HG03575 (cell line): ENCODE measurements around the gene PRCP.

Source experiments
- ATAC-seq: cut with Tn5 transposase; IDR thresholded peaks from one replicate; pipeline ENCODE4 v1.9.1; 2021; ENCODE audit not compliant: unreplicated experiment, insufficient number of reproducible peaks, low FRiP score; ENCODE audit errors: extremely low read depth

Gene PRCP

DNA sequence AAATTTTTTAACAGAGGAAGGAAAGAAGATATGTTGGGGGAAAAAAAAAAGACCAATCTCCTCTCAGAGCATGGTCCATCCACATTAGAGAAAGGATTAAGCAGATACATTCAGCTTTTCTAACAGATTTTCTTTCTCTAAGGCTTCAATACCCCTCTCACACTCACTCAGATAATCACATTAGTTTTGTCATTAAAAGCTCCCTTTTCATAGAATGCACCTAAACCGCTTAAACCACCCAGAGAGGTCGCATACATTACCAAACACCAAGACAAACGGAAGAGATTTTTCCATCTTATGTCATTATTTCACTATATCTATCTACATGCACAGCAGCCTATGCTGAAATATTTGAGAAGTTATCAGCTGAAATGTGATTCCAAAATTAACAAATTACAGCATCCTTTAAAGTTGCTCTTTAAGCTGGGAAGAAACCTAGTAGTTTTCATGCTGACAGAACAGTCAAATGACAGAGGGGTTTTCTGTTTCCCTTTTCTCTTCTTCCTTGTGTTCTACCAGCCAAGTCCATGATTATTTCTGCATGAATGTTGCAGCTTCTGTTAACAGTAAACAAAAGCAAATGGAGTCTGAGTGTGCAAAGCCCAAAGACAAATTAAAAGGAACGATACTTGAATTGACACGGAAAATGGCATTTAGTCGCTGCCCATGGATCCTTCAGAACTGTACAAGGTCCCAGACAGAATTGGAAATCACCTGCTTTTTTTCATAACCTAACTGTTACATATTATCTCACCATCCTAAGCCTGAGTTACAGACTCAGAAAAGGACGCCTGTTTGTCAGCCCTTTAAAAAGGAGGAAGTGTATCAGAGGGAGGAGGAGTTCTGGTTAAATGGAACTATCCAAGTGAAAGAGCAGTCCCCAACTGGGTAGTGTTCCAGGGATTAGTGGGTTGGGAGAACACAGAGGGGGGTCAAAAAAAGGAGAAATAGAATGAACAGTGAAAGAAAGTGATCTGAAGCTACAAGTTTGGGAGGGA, 54.6 kb downstream of the PRCP start:
- ATAC-seq = no peak

DNA sequence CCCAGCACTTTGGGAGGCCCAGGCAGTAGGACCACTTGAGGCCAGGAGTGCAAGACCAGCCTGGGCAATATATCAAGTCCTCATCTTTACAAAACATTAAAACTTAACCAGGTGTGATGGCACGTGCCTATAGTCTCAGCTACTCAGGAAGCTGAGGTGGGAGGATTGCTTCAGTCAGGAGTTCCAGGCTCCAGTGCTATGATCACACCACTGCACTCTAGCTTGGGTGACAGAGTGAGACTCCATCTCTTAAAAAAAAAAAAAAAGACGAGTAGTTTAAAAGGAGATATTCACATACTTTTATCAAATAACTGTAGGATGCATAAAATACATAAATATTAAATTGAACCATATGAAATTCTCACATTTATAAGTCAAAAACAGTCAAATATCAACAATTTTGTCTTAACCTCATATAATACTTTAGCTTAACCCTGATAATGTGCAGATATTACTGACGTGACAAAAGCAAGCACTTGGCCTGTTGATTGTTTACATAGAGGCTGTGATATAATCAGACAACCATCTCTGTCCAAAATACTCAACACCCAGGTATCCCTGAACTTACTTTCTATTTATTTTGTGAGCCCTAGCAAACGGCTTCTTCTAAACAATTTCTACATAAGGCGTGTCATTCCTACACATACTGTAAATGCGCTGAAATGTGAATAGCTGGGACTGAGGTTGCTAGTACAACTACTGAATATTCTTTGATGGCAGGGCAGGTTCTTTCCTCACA, 57.0 kb downstream of the PRCP start:
- ATAC-seq = no peak

DNA sequence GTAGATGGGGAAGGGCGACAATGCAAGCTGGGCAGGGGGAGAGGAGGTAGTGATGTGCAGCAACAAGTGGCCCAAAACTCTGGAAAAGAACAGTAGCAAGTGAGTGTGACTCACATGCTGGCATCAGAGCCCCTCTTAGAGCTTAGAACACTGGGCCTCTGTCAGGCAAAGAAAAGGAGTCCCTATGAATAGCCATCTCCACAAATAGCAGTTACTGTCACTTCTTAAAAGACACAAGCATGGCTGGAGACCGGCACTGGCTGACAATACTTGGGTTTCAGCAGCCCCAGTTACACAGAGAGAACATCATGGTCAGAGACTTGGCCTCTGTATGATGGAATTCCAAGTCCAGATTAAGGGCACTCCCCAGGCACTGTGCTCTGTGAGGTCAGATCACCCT, 58.2 kb downstream of the PRCP start:
- no peak for ATAC-seq

DNA sequence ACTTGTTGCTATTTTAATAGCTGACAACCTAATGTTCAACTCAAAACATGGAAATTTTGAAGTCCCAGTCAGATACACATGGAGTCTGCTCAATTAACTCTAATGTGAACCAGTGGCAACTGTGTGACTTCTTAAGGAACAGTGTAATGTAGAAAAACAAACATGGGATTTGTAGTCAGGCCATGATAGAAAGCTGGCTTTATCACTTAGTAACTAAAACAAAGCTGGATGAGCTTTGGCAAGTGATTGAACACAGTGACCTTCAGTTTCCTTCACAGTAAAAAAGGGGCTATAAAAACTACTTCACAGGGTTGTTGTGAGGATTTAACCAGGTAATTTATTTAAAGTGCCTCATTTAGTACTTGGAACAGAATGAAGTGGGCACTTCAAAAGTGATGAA, 62.6 kb downstream of the PRCP start:
- ATAC-seq = no peak

DNA sequence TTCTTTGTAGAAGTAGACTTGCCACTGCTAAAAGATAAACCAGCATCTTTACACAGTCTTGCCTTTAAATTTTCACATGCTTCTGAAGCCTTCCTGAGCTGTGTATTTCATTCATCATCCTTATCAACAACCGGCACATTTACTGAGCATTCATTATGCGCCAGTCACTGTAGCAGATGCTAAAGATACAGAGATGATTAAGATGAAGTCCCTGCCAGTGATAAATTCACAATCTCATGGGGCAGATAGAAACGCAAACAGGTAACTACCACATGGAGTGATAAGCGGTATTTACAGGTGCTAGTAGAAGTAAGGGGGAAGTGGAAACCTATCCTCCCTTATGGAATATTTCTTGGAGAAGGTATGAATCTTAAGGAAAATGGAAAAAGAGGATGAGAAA, 67.2 kb downstream of the PRCP start:
- ATAC-seq = no peak

DNA sequence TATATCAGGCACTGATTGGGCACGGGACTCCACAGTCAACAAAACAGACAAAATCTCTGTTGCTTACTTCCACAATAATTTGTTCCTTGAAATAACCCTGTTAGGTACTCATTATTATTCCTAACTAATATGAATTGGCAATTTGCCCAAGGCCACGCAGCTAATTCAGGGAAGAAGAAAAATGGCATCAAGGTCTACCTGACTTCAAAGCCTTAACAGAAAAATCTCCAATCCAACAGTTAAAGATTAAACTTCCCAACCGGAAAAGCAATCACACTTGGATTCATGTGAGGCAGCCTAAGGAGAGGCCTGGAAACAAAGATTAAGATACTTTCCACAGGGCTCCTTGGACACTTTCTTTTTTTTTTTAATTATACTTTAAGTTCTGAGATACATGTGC, 68.9 kb downstream of the PRCP start:
- ATAC-seq = no peak

DNA sequence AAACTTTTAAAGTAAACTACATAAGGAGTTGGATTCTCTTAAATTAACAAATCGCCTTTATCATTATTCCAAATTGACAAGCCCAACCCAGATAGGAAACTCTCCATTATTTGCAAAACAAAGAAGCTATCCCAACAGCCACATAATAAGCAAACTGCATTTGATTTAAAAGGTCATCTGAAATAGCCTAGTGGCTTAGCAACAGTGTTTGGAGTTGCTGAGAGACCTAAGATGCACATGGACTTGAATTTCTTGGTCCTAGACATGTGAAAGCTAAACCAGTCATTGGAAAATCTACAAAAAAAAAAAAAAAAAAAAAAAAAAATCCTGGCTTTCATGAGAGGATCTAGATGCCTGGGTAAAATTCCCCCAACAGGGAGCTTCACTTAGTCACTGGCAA, 69.5 kb downstream of the PRCP start:
- ATAC-seq = no peak

DNA sequence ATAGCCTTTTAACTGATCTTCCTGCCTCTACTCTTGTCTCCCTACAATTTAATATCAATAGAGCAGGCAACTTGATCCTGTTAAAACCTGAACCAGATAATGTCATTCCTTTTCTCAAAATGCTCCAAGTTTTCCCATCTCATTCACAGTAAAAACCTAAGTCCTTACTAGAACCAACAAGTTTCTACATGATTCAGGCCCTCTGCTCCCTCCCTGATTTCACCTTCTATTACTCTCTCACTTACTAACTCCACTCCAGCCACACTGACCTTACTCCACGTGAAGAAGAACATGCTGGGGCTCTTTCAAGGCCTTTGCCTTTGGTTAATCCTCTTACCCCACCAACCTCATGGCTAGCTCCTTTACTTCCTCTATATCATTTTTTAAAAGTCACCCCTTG, 71.1 kb downstream of the PRCP start:
- no peak for ATAC-seq

DNA sequence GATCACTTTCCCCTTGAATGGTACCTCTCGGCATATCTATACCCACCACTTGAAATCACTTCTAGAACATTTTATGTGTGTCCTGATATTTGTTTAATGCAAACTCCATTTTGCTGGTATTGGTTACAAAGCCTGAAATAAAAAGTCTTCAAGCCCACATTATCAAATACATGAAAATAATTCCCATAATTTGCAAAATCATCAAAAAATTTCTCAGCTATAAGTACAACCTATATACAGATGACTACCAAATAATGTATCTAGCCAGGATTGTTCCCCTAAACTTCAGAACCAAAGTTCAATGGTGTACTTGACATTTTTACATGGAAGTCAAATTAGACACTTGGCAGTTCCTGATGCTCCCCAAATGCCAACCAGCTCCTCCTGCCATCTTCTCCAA, 71.8 kb downstream of the PRCP start:
- no peak for ATAC-seq

DNA sequence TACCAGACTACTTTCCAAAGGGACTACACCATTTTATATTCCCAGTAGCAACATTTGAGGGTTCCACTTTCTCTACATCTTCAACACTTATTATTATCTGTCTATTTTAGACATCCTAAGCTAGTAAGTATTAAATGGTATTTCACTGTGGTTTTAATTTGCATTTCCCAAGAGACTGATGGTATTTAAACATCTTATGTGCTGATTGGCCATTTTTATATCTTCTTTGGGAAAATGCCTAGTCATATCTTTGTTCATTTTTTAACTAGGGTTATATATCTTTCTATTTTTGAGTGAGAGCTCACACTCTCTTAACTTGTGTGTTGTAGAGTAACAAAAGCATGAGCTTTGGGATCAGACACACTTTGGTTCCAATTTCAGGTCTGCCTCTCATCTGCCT, 73.7 kb downstream of the PRCP start:
- ATAC-seq = no peak

DNA sequence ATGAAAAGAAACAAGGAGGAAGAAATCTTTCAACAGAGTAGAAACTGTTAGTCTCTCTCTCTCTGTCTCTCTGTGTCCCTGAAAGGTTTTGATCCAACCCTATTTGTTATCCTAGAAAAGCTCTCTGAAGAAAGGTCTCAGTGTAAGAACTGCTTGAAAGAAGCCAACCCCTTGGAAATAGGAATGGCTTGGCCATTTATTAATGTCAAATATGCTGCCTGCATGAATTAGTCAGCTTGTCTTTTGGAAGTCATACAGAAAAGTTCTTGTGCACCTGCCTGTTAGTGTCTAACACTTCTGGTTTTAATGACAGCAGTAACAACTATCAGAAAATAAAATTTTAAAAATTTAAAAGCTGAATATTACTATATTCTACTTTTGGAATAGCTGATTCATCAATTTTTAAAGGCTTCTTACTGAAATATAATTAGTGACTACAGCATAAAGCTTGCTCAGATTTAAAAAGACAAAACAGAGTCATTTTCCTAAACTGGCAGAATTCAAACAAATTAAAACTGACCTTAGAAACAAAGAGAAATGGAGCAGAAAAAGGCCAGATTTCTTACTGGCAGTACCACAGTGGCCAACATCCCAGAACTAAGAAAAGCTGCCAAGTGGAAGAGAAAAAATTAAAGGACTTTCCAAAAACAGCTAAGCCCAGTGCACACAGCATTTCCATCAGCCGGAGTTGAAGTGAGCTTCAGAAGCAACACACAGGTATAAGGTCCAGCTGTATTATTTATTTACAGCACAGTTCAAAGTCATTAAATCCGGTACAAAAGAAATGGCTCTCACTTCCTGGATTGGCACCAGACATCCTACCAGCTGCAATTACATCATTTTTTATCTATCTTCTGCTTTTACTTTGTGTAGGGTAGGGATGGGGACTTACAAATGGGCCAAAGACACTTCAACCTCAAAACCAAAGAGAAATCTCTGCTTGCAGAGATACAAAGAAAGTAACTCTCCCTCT, 76.3 kb downstream of the PRCP start:
- no peak for ATAC-seq

DNA sequence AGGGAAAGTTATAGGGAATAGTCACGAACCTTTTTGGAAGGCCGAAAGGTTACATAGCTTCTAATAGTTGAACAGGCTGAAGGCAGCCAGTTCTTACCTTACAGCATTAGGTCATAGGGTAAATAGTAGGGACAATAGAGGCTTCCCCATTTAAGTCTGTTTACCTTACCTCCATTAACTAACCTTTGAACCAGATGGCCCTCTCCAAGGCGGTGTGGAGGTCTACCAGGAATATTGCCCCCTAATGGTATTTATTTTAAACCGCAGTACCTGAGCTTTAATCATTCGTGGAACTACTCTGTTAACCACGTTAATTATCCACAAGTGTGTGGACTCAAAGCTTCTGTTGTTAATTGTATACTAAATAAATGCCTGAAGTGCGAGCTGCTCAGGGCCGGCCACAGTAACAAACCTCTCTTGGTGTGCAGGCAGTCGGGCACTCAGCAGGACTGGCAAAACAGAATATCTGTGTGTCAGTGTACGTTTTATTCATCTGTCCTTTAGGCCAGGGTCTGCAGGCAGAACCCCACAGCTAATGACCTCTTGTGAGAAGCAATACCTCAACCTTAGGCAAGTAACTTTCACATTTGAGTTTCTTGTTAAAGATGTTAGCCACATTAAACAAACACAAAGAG, 81.7 kb downstream of the PRCP start:
- ATAC-seq = no peak

DNA sequence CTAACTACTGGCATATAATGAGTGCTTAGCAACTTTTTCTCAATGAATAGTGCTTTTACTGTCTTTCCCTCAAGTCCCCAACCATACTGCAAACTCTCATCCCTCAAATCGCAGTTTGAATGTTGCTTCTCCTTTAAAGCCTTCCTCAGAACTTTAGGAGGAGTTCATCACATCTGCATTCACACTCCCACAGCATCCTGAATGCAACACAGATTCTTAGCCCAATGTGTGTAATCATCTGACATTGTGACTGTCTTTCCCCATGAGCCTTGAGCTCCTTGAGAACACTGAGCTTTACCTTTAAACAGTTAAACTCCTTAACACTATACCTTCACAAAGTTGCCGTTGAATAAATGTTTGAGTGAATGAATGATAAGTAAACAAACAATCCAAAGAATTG, 84.8 kb downstream of the PRCP start:
- no peak for ATAC-seq

DNA sequence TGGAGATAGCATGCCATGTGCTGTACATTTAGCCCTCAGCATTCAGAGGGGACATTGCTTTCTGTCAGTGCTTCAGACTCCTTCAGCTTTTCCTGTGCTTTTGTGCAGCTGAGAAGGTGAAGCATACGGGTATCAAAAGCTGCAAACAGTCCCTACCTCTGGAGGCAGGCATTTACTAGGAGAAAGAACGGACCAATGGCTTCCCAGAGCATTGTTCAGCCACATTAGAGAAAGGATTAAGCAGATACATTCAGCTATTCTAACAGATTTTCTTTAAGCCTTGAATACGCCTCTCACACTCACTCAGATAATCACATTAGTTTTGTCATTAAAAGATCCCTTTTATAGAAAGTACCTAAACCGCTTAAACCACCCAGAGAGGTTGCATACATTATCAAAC, 85.9 kb downstream of the PRCP start:
- ATAC-seq = no peak

DNA sequence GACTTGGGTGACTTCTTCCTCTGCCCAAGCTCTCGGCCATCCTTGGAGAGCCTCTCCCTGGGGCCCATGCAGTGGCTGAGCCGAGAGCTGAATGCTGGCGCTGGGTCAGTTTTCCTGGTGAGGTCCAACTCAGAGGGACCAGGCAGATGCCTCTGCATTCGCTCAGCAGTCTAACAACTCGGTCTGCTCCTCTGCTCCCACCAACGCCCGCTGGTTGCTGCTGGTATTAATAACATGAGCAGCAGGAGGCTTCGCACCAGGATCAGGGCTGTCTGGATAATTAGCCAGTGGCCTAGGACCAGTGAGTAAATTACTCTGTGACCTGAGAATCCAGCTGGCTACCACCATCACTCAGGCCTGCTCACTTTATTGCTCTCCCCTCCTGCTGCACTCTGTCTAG, 88.9 kb downstream of the PRCP start:
- ATAC-seq = no peak

DNA sequence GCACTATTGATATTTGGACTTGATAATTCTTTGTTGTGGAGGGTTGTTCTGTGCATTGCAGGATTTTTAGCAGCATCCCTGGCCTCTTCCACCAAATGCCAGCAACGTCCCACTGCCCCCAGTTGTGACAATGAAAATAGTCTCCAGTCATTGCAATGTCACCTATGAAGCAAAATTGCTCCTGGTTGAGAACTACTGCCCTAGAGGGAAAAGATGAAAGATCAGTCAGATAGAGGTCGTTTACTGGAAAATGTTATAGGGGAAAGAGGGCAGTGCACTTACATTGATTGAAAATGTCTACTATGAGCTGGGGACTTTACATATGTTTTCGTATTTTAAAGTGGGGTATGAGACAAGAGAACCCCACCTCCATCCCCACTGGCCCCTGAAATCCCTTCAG, 89.5 kb downstream of the PRCP start:
- no peak for ATAC-seq

DNA sequence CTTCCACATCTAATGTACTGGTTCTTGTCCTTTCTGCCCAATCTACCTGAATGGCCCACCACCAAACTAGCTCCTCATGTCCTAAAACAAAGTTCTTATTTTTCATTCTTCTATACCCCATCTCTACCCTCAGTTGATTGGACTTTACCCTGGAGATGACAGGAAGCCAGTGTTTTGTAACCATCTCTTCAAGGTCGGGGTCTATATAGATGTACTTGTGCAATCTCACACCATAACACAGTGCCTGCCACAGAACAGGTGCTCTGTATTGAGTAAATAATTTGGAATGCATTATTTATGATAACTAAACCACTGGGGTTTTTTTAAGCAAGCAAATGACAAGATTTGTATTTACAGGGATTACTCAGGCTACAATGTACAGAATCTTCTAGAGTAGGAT, 89.9 kb downstream of the PRCP start:
- no peak for ATAC-seq

DNA sequence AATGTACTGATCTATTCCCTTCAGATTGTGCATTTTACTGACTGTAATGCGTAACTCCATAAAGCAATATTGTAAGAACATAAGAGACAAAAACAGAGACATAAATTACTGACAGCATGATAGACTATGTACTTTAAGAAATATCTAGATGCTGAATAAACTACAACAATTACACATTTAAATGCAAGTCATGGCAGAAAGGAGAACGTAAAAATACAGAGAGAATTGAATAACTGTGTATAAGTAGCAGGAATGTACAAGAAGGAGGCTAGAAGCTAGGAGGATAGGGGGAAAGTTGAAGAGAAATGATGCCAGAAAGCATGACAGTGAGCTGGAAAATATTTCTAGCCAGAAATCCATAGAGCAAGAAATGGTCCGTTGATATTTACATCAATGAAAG, 92.6 kb downstream of the PRCP start:
- no peak for ATAC-seq

DNA sequence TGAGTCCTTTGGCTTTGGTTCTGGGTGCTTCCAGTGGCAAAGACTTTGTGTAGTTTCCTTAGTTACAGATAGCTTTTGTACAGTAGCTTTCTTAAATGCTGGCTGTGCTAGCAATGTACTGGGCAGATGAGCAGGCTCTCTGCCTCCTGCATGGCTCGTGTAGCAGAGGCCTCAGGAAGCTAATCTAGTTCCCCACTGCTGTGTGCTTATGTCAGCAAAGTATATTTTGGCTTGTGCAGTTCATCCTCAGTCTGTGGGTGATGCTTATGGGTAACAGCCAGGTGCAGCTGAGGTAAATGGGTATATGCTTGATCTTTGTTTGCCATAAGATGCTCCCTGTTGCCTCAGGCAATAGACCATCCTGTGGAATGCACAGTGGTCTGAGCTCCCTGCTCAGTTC, 97.5 kb downstream of the PRCP start:
- ATAC-seq = no peak
